H9 (cell line): Measurements from ENCODE around the gene TNFSF13B. TPM values are rescaled to one million over a fixed set of nuclear protein-coding genes. Genes with fewer than 3 reads are reported as not detected.

Experiments used
- DNase-seq: peaks from one replicate; pipeline ENCODE4 v3.0.0-alpha.2; 2017
- H2AFZ ChIP-seq: one replicate; pipeline ENCODE4 v1.6.1; 2013; ENCODE audit warnings: mild to moderate bottlenecking, low read length, control low read depth, moderate library complexity
- H2AK5ac ChIP-seq: 2 replicates; pipeline ENCODE4 v1.6.1; 2013; ENCODE audit warnings: low read length, control low read depth, mixed read lengths; ENCODE audit not compliant: insufficient read length
- H2BK120ac ChIP-seq: one replicate; pipeline ENCODE4 v1.6.1; 2013; ENCODE audit warnings: low read depth, mild to moderate bottlenecking, low read length, control low read depth, inconsistent platforms; ENCODE audit not compliant: poor library complexity, severe bottlenecking
- H2BK12ac ChIP-seq: 2 replicates; pipeline ENCODE4 v1.6.1; 2013; ENCODE audit warnings: low read length, control low read depth, mixed read lengths, low read depth; ENCODE audit not compliant: insufficient read length
- H2BK15ac ChIP-seq: 2 replicates; pipeline ENCODE4 v1.6.1; 2013; ENCODE audit warnings: low read depth, low read length, control low read depth
- H2BK20ac ChIP-seq: one replicate; pipeline ENCODE4 v1.6.1; 2013; ENCODE audit warnings: low read depth, mild to moderate bottlenecking, low read length, control low read depth, inconsistent platforms; ENCODE audit not compliant: poor library complexity, severe bottlenecking
- H2BK5ac ChIP-seq: 2 replicates; pipeline ENCODE4 v1.6.1; 2013; ENCODE audit warnings: low read length, control low read depth, mixed read lengths; ENCODE audit not compliant: insufficient read length
- H3K14ac ChIP-seq: 2 replicates; pipeline ENCODE4 v1.6.1; 2013; ENCODE audit warnings: low read length, control low read depth; ENCODE audit not compliant: insufficient read depth
- H3K18ac ChIP-seq: 2 replicates; pipeline ENCODE4 v1.6.1; 2013; ENCODE audit warnings: low read depth, mild to moderate bottlenecking, mixed read lengths, low read length, control low read depth; ENCODE audit not compliant: insufficient read length
- H3K23ac ChIP-seq: 2 replicates; pipeline ENCODE4 v1.6.1; 2013; ENCODE audit warnings: low read length, control low read depth, mixed read lengths, low read depth; ENCODE audit not compliant: insufficient read length
- H3K23me2 ChIP-seq: 2 replicates; pipeline ENCODE4 v1.6.1; 2013; ENCODE audit warnings: low read depth, mild to moderate bottlenecking, mixed read lengths, low read length, control low read depth; ENCODE audit not compliant: insufficient read length, poor library complexity, severe bottlenecking
- H3K27ac ChIP-seq: 2 replicates; pipeline ENCODE4 v1.5.1; 2013; ENCODE audit warnings: low read length, control low read depth, mixed read lengths, low read depth; ENCODE audit not compliant: insufficient read length
- H3K27me3 ChIP-seq: 2 replicates; pipeline ENCODE4 v1.6.1; 2013; ENCODE audit warnings: low read length, control low read depth, inconsistent platforms; ENCODE audit not compliant: insufficient read depth
- H3K4ac ChIP-seq: 2 replicates; pipeline ENCODE4 v1.6.1; 2013; ENCODE audit warnings: low read depth, mild to moderate bottlenecking, control low read depth, inconsistent platforms, low read length, moderate library complexity
- H3K4me1 ChIP-seq: 2 replicates; pipeline ENCODE4 v1.6.1; 2013; ENCODE audit warnings: low read length, control low read depth, inconsistent platforms; ENCODE audit not compliant: insufficient read depth
- H3K4me2 ChIP-seq: 2 replicates; pipeline ENCODE4 v1.6.1; 2013; ENCODE audit warnings: low read length, control low read depth, mixed read lengths; ENCODE audit not compliant: insufficient read length, insufficient read depth
- H3K56ac ChIP-seq: 2 replicates; pipeline ENCODE4 v1.6.1; 2013; ENCODE audit warnings: low read depth, mild to moderate bottlenecking, mixed read lengths, low read length, control low read depth; ENCODE audit not compliant: insufficient read length
- H3K79me1 ChIP-seq: 2 replicates; pipeline ENCODE4 v1.6.1; 2013; ENCODE audit warnings: low read depth, mild to moderate bottlenecking, moderate library complexity, low read length, control low read depth, inconsistent platforms; ENCODE audit not compliant: insufficient read depth, poor library complexity, severe bottlenecking
- H3K79me2 ChIP-seq: 2 replicates; pipeline ENCODE4 v1.6.1; 2013; ENCODE audit warnings: low read length, control low read depth, inconsistent platforms; ENCODE audit not compliant: insufficient read depth
- H3K9ac ChIP-seq: 2 replicates; pipeline ENCODE4 v1.6.1; 2013; ENCODE audit warnings: low read length, control low read depth, mixed read lengths; ENCODE audit not compliant: insufficient read length; ENCODE audit errors: extremely low read depth
- H3K9me3 ChIP-seq: one replicate; pipeline ENCODE4 v1.6.1; 2013; ENCODE audit warnings: low read depth, low read length, inconsistent platforms; ENCODE audit not compliant: control insufficient read depth
- H3T11ph ChIP-seq: one replicate; pipeline ENCODE4 v1.6.1; 2013; ENCODE audit warnings: mild to moderate bottlenecking, low read length, control low read depth, inconsistent platforms
- H4K20me1 ChIP-seq: one replicate; pipeline ENCODE4 v1.6.1; 2013; ENCODE audit not compliant: control insufficient read depth, insufficient read length, insufficient read depth
- H4K5ac ChIP-seq: 2 replicates; pipeline ENCODE4 v1.6.1; 2013; ENCODE audit warnings: low read depth, mild to moderate bottlenecking, mixed read lengths, low read length, control low read depth; ENCODE audit not compliant: insufficient read length
- H4K8ac ChIP-seq: replicated peaks from 2 replicates; pipeline ENCODE4 v1.6.1; 2013; ENCODE audit warnings: low read length, control low read depth, mixed read lengths, low read depth; ENCODE audit not compliant: insufficient read length
- H4K91ac ChIP-seq: 2 replicates; pipeline ENCODE4 v1.6.1; 2013; ENCODE audit warnings: low read depth, mild to moderate bottlenecking, moderate library complexity, mixed read lengths, low read length, control low read depth; ENCODE audit not compliant: insufficient read length
- H3K27ac Mint-ChIP-seq, 3 experiments: 2 replicates in 2 of 3; 3 replicates in 1 of 3; pipeline ENCODE4 v1.8.0; 2020 to 2021; ENCODE audit warnings: mixed read lengths in 3 of 3, mild to moderate bottlenecking in 1 of 3, moderate library complexity in 1 of 3
- H3K27me3 Mint-ChIP-seq: 2 replicates; pipeline ENCODE4 v1.8.0; 2021; ENCODE audit warnings: low read depth, mild to moderate bottlenecking, moderate library complexity, mixed read lengths
- H3K36me3 Mint-ChIP-seq, 3 experiments: 2 replicates in 2 of 3; 3 replicates in 1 of 3; pipeline ENCODE4 v1.8.0; 2020 to 2021; ENCODE audit warnings: low read depth in 3 of 3, mixed read lengths in 3 of 3; ENCODE audit not compliant: insufficient read depth in 1 of 3
- H3K4me1 Mint-ChIP-seq, 2 experiments: 2 replicates each; pipeline ENCODE4 v1.8.0; 2020; ENCODE audit warnings: mixed read lengths in 2 of 2
- H3K4me3 Mint-ChIP-seq, 2 experiments: 2 replicates in 1 of 2; 3 replicates in 1 of 2; pipeline ENCODE4 v1.8.0; 2020 to 2021; ENCODE audit warnings: mild to moderate bottlenecking in 2 of 2, mixed read lengths in 2 of 2, moderate library complexity in 1 of 2
- H3K9me3 Mint-ChIP-seq, 2 experiments: 2 replicates in 1 of 2; 3 replicates in 1 of 2; pipeline ENCODE4 v1.8.0; 2020; ENCODE audit warnings: mild to moderate bottlenecking in 2 of 2, mixed read lengths in 2 of 2, moderate library complexity in 1 of 2
- WGBS: extraction: QIAGEN DNeasy Blood & Tissue Kit; methylation state at CpG from one replicate; pipeline ENCODE4 v1.1.7; 2013; ENCODE audit warnings: missing lambda C conversion rate, low lambda C conversion rate, mixed read lengths; ENCODE audit not compliant: insufficient read length; ENCODE audit errors: extremely low coverage; 5-methylcytosine and 5-hydroxymethylcytosine counted together
- total RNA-seq: library from RNA; stranded (reverse); gene quantifications from 2 replicates; pipeline ENCODE4 v1.2.1, GENCODE V29; 2021
- TF ChIP-seq, protein P1 (sequence below): fragments of 200-600 bp; sonication (generic); conservative IDR thresholded peaks from 3 replicates; pipeline ENCODE4 v1.8.0; 2021; ENCODE audit warnings: antibody characterized with exemption, mild to moderate bottlenecking

TNFSF13B gene
- total RNA-seq, 1 experiment from 2014 or later = 0.31 TPM

DNA sequence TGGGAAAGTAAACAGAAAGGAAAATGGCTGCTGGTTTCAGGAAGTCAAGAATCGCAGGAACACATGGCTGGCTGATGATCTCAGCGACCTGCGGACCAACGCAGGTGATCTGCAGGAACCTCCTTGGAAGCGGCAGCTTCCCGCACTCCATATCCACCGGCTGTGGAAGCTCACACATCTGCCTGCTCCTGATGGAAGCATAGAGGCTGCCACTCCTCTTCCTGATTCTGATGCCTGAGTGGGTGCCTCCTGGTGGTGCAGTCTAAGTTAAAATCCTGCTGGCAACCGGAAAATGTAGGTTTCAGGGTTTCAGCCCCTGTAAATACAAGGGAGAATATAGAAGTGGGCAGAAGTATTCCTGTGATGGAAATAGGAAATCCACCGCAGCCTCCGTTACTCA, 75.5 kb downstream of the TNFSF13B start:
- H3K79me1 ChIP-seq = no peaks in the 10 kb centered on the region
- WGBS = no CpG with 5 or more reads among the region's 10 CpGs
- no peaks in the 10 kb centered on the region for H3K27me3 ChIP-seq
- H4K8ac ChIP-seq = no peak overlapping the region
- no peak overlapping the region for H2BK20ac ChIP-seq
- H2AK5ac ChIP-seq = no peak overlapping the region
- H3K9me3 ChIP-seq = no peaks in the 10 kb centered on the region
- no peak overlapping the region for H3K27ac ChIP-seq
- H2AFZ ChIP-seq = peak overlapping the region; percentile 4
- H2BK12ac ChIP-seq = no peak overlapping the region
- H3K27ac Mint-ChIP-seq = 0 out of 7 replicates have a peak overlapping the region, but pooled peaks of 1 of the 3 experiments have one; percentile 10
- no peak overlapping the region for H3K14ac ChIP-seq
- H3K79me2 ChIP-seq = no peaks in the 10 kb centered on the region
- no peak overlapping the region for H3K23ac ChIP-seq
- no peak overlapping the region for H4K91ac ChIP-seq
- no peak overlapping the region for H3K9ac ChIP-seq
- H3T11ph ChIP-seq = no peak overlapping the region
- no peaks in the 10 kb centered on the region for H3K9me3 Mint-ChIP-seq
- no peaks in the 10 kb centered on the region for H4K20me1 ChIP-seq
- no peak overlapping the region for H2BK15ac ChIP-seq
- H3K4ac ChIP-seq = no peak overlapping the region
- H3K4me1 Mint-ChIP-seq = peaks cover 7% of the 10 kb centered on the region in 2 experiments; a peak in 3 of 4 replicates
- no peak overlapping the region for H2BK120ac ChIP-seq
- DNase-seq = peak; percentile 55
- H3K27me3 Mint-ChIP-seq = no peaks in the 10 kb centered on the region
- H3K36me3 Mint-ChIP-seq = no peaks in the 10 kb centered on the region
- TF ChIP-seq, protein P1, sequence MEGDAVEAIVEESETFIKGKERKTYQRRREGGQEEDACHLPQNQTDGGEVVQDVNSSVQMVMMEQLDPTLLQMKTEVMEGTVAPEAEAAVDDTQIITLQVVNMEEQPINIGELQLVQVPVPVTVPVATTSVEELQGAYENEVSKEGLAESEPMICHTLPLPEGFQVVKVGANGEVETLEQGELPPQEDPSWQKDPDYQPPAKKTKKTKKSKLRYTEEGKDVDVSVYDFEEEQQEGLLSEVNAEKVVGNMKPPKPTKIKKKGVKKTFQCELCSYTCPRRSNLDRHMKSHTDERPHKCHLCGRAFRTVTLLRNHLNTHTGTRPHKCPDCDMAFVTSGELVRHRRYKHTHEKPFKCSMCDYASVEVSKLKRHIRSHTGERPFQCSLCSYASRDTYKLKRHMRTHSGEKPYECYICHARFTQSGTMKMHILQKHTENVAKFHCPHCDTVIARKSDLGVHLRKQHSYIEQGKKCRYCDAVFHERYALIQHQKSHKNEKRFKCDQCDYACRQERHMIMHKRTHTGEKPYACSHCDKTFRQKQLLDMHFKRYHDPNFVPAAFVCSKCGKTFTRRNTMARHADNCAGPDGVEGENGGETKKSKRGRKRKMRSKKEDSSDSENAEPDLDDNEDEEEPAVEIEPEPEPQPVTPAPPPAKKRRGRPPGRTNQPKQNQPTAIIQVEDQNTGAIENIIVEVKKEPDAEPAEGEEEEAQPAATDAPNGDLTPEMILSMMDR = peak; percentile 35; the same call in 2 of the 3 replicates
- H3K18ac ChIP-seq = no peak overlapping the region
- no peak overlapping the region for H3K4me2 ChIP-seq
- H3K4me1 ChIP-seq = no peaks in the 10 kb centered on the region
- no peak overlapping the region for H2BK5ac ChIP-seq
- H3K23me2 ChIP-seq = no peaks in the 10 kb centered on the region
- no peak overlapping the region for H3K4me3 Mint-ChIP-seq
- H3K56ac ChIP-seq = no peak overlapping the region
- no peak overlapping the region for H4K5ac ChIP-seq
